ENCODE results near the gene CAV3. TPM values are rescaled to one million over a fixed set of nuclear protein-coding genes. Genes with fewer than 3 reads are reported as not detected.

CAV3 gene
- total RNA-seq, 1 donor from 2014 or later = not detected

- DNase-seq (ENCODE audit: low spot score in 2 of 2) = no peak
- no peak for FAIRE-seq
These were observed 706 bp downstream of the CAV3 start for GRCh38 chr3:8734137-8734878.

GRCh38 chr3:8734908-8735307 lies 1.3 kb downstream of the CAV3 start:
- no peak for FAIRE-seq
- no peak for DNase-seq (ENCODE audit: low spot score in 2 of 2)

- FAIRE-seq = no peak
These were observed 2.8 kb downstream of the CAV3 start for GRCh38 chr3:8736436-8736835.

GRCh38 chr3:8737301-8737700 lies 3.7 kb downstream of the CAV3 start:
- DNase-seq (ENCODE audit: low spot score in 2 of 2) (no peak), FAIRE-seq (no peak)

More at GRCh38 chr3:8736436-8736835, 2.8 kb downstream of the CAV3 start:
- no peak for DNase-seq (ENCODE audit: low spot score in 2 of 2)

GRCh38 chr3:8737823-8738222 lies 4.2 kb downstream of the CAV3 start:
- FAIRE-seq (no peak), DNase-seq (ENCODE audit: low spot score in 2 of 2) (no peak)

GRCh38 chr3:8738639-8739038 lies 5.0 kb downstream of the CAV3 start:
- no peak for DNase-seq (ENCODE audit: low spot score in 2 of 2)
- no peak for FAIRE-seq

GRCh38 chr3:8739757-8740504 lies 6.3 kb downstream of the CAV3 start:
- DNase-seq (ENCODE audit: low spot score in 2 of 2) (no peak), FAIRE-seq (no peak)

GRCh38 chr3:8741581-8742261 lies 8.1 kb downstream of the CAV3 start:
- no peak for FAIRE-seq
- DNase-seq (ENCODE audit: low spot score in 2 of 2) = no peak

- DNase-seq (ENCODE audit: low spot score in 2 of 2) = no peak
- no peak for FAIRE-seq
These were observed 9.5 kb downstream of the CAV3 start for GRCh38 chr3:8743021-8743601.

- no peak for FAIRE-seq
These were observed 10.3 kb downstream of the CAV3 start for GRCh38 chr3:8743911-8744310.

GRCh38 chr3:8745619-8746370 lies 12.2 kb downstream of the CAV3 start:
- DNase-seq (ENCODE audit: low spot score in 2 of 2) (no peak), FAIRE-seq (no peak)

More at GRCh38 chr3:8743911-8744310, 10.3 kb downstream of the CAV3 start:
- DNase-seq (ENCODE audit: low spot score in 2 of 2) = no peak

GRCh38 chr3:8746780-8747345 lies 13.3 kb downstream of the CAV3 start:
- FAIRE-seq (no peak), DNase-seq (ENCODE audit: low spot score in 2 of 2) (no peak)

- DNase-seq (ENCODE audit: low spot score in 2 of 2) (no peak), FAIRE-seq (no peak)
These were observed 15.7 kb downstream of the CAV3 start for GRCh38 chr3:8749316-8749715.

GRCh38 chr3:8752832-8753231 lies 19.2 kb downstream of the CAV3 start:
- DNase-seq (ENCODE audit: low spot score in 2 of 2) (no peak), FAIRE-seq (no peak)

- no peak for DNase-seq (ENCODE audit: low spot score in 2 of 2)
- FAIRE-seq = no peak
These were observed 21.5 kb downstream of the CAV3 start for GRCh38 chr3:8755097-8755496.

- DNase-seq (ENCODE audit: low spot score in 2 of 2) = no peak
- no peak for FAIRE-seq
These were observed 22.1 kb downstream of the CAV3 start for GRCh38 chr3:8755564-8756237.

- DNase-seq (ENCODE audit: low spot score in 2 of 2) (no peak), FAIRE-seq (no peak)
These were observed 23.1 kb downstream of the CAV3 start for GRCh38 chr3:8756671-8757070.

- FAIRE-seq = no peak
- DNase-seq (ENCODE audit: low spot score in 2 of 2) = no peak
These were observed 24.2 kb downstream of the CAV3 start for GRCh38 chr3:8757551-8758518.

Measured in frontal cortex (tissue), 4 donors.